Measurements from ENCODE around the gene ENTPD8. TPM values are rescaled to one million over a fixed set of nuclear protein-coding genes. Genes with fewer than 3 reads are reported as not detected.

Gene ENTPD8
- total RNA-seq, 2 experiments from 2014 or later = not detected

- Mint-ChIP-seq H3K4me3 (no peak overlapping the region), H3K27me3 (no peaks in the 10 kb centered on the region), H3K9me3 (peaks cover 4% of the 10 kb centered on the region), H3K36me3 (ENCODE audit: low read depth) (no peaks in the 10 kb centered on the region), H3K4me1 (peaks cover 5% of the 10 kb centered on the region), H3K27ac (no peak overlapping the region)
- ChIA-PET CTCF (interaction anchor here (0.7 kb wide), 1 partner anchor 58 kb away, joined by 3 read pairs; the partner anchor contains the start of genes EXD3 and NOXA1), POLR2A (no interaction called here)
- no peak for DNase-seq
Observed at GRCh38 chr9:137480686-137481683, 39.8 kb upstream of the ENTPD8 start.

- CTCF ChIA-PET = no interaction called here
- no peak for DNase-seq
- peaks cover 9% of the 10 kb centered on the region for H3K9me3 Mint-ChIP-seq
- POLR2A ChIA-PET = no interaction called here
- H3K27me3 Mint-ChIP-seq = no peaks in the 10 kb centered on the region
- H3K4me1 Mint-ChIP-seq = peaks cover 5% of the 10 kb centered on the region
- H3K4me3 Mint-ChIP-seq = no peak overlapping the region
- peaks cover 3% of the 10 kb centered on the region for H3K36me3 Mint-ChIP-seq (ENCODE audit: low read depth)
- no peak overlapping the region for H3K27ac Mint-ChIP-seq
Observed at GRCh38 chr9:137479892-137480685, 38.9 kb upstream of the ENTPD8 start.

GRCh38 chr9:137478962-137479861 lies 38.1 kb upstream of the ENTPD8 start:
- no peak for DNase-seq
- Mint-ChIP-seq H3K36me3 (ENCODE audit: low read depth) (peaks cover 6% of the 10 kb centered on the region), H3K9me3 (peaks cover 11% of the 10 kb centered on the region), H3K4me1 (peaks cover 5% of the 10 kb centered on the region), H3K27ac (no peak overlapping the region), H3K4me3 (no peak overlapping the region), H3K27me3 (no peaks in the 10 kb centered on the region)
- ChIA-PET CTCF (no interaction called here), POLR2A (no interaction called here)

GRCh38 chr9:137478613-137478961 lies 37.4 kb upstream of the ENTPD8 start:
- no peak overlapping the region for H3K4me3 Mint-ChIP-seq
- no peak for DNase-seq
- ChIA-PET CTCF (no interaction called here), POLR2A (no interaction called here)
- H3K27me3 Mint-ChIP-seq = no peaks in the 10 kb centered on the region
- peaks cover 8% of the 10 kb centered on the region for H3K36me3 Mint-ChIP-seq (ENCODE audit: low read depth)
- H3K9me3 Mint-ChIP-seq = peaks cover 15% of the 10 kb centered on the region
- H3K27ac Mint-ChIP-seq = no peak overlapping the region
- H3K4me1 Mint-ChIP-seq = peaks cover 5% of the 10 kb centered on the region

- H3K9me3 Mint-ChIP-seq = peaks cover 21% of the 10 kb centered on the region
- H3K4me1 Mint-ChIP-seq = peaks cover 5% of the 10 kb centered on the region
- ChIA-PET POLR2A (no interaction called here), CTCF (no interaction called here)
- H3K27ac Mint-ChIP-seq = no peak overlapping the region
- H3K27me3 Mint-ChIP-seq = no peaks in the 10 kb centered on the region
- no peak for DNase-seq
- peaks cover 14% of the 10 kb centered on the region for H3K36me3 Mint-ChIP-seq (ENCODE audit: low read depth)
- H3K4me3 Mint-ChIP-seq = no peak overlapping the region
Observed at GRCh38 chr9:137477778-137478612, 36.8 kb upstream of the ENTPD8 start.

GRCh38 chr9:137476856-137477255 lies 35.7 kb upstream of the ENTPD8 start:
- CTCF ChIA-PET = no interaction called here
- no peak overlapping the region for H3K4me3 Mint-ChIP-seq

GRCh38 chr9:137475666-137476065 lies 34.5 kb upstream of the ENTPD8 start:
- Mint-ChIP-seq H3K27ac (no peak overlapping the region), H3K9me3 (peaks cover 24% of the 10 kb centered on the region), H3K4me1 (peaks cover 2% of the 10 kb centered on the region), H3K36me3 (ENCODE audit: low read depth) (peaks cover 16% of the 10 kb centered on the region), H3K27me3 (peaks cover 2% of the 10 kb centered on the region), H3K4me3 (no peak overlapping the region)
- ChIA-PET POLR2A (no interaction called here), CTCF (no interaction called here)
- DNase-seq = no peak

More at GRCh38 chr9:137476856-137477255, 35.7 kb upstream of the ENTPD8 start:
- POLR2A ChIA-PET = no interaction called here
- no peak overlapping the region for H3K27ac Mint-ChIP-seq
- H3K27me3 Mint-ChIP-seq = no peaks in the 10 kb centered on the region
- peaks cover 16% of the 10 kb centered on the region for H3K36me3 Mint-ChIP-seq (ENCODE audit: low read depth)
- peaks cover 3% of the 10 kb centered on the region for H3K4me1 Mint-ChIP-seq
- DNase-seq = no peak
- H3K9me3 Mint-ChIP-seq = peaks cover 24% of the 10 kb centered on the region

GRCh38 chr9:137474271-137474670 lies 33.1 kb upstream of the ENTPD8 start:
- no peak for DNase-seq
- POLR2A ChIA-PET = no interaction called here
- H3K9me3 Mint-ChIP-seq = peaks cover 24% of the 10 kb centered on the region
- H3K27ac Mint-ChIP-seq = no peak overlapping the region
- H3K27me3 Mint-ChIP-seq = peaks cover 9% of the 10 kb centered on the region
- CTCF ChIA-PET = no interaction called here
- H3K4me1 Mint-ChIP-seq = peaks cover 8% of the 10 kb centered on the region
- no peak overlapping the region for H3K4me3 Mint-ChIP-seq
- H3K36me3 Mint-ChIP-seq (ENCODE audit: low read depth) = peaks cover 16% of the 10 kb centered on the region

GRCh38 chr9:137470785-137471184 lies 29.6 kb upstream of the ENTPD8 start:
- ChIA-PET POLR2A (no interaction called here), CTCF (interaction anchor here (0.7 to 0.9 kb wide), 2 partner anchors 48 to 155 kb away, joined by 3 to 10 read pairs; partner anchors contain the start of genes EXD3 and NOXA1)
- Mint-ChIP-seq H3K4me1 (peaks cover 11% of the 10 kb centered on the region), H3K27me3 (peaks cover 15% of the 10 kb centered on the region), H3K4me3 (no peak overlapping the region), H3K36me3 (ENCODE audit: low read depth) (peaks cover 16% of the 10 kb centered on the region), H3K27ac (no peak overlapping the region), H3K9me3 (peaks cover 18% of the 10 kb centered on the region)
- DNase-seq = no peak

- H3K9me3 Mint-ChIP-seq = peaks cover 2% of the 10 kb centered on the region
- peaks cover 15% of the 10 kb centered on the region for H3K27me3 Mint-ChIP-seq
- no peak overlapping the region for H3K27ac Mint-ChIP-seq
- no peak overlapping the region for H3K4me3 Mint-ChIP-seq
- H3K36me3 Mint-ChIP-seq (ENCODE audit: low read depth) = peaks cover 2% of the 10 kb centered on the region
- CTCF ChIA-PET = no interaction called here
- POLR2A ChIA-PET = interaction anchor here (1.8 kb wide), 1 partner anchor 227 kb away, joined by 4 read pairs; the partner anchor contains the start of gene TUBB4B
- H3K4me1 Mint-ChIP-seq = peaks cover 13% of the 10 kb centered on the region
- DNase-seq = no peak
Observed at GRCh38 chr9:137467896-137468295, 26.7 kb upstream of the ENTPD8 start.

- Mint-ChIP-seq H3K4me1 (peaks cover 14% of the 10 kb centered on the region), H3K27me3 (peaks cover 15% of the 10 kb centered on the region), H3K9me3 (no peaks in the 10 kb centered on the region), H3K27ac (no peak overlapping the region), H3K36me3 (ENCODE audit: low read depth) (no peaks in the 10 kb centered on the region), H3K4me3 (no peak overlapping the region)
- DNase-seq = no peak
- POLR2A ChIA-PET = no interaction called here
- CTCF ChIA-PET = no interaction called here
Observed at GRCh38 chr9:137467161-137467581, 26.0 kb upstream of the ENTPD8 start.

Data from activated CD4-positive, alpha-beta memory T cell treated with anti-CD3 and anti-CD28 coated beads, Interleukin-2, amount 10 ng/mL, durations not matched to agents 7 days and 5 days (primary cell).